Cardiac septum (tissue), 1 donor: ENCODE measurements around the gene TRNT1. TPM values are rescaled to one million over a fixed set of nuclear protein-coding genes. Genes with fewer than 3 reads are reported as not detected.

Source experiments
- DNase-seq: peaks from one replicate; pipeline ENCODE4 v3.0.0-alpha.2; 2020; ENCODE audit warnings: low spot score
- intact Hi-C: fragments of 100-400 bp; cut with DNase I; formaldehyde crosslinking; loops from one replicate; pipeline ENCODE4 v1.14.0; 2022
- long read RNA-seq: library from polyadenylated mRNA; unstranded; transcript quantifications from one replicate; pipeline ENCODE4 v2.0.0, GENCODE V29; 2021
- total RNA-seq: library from RNA; stranded (reverse); fragmentation: NEBNext Ultra II Directional; extraction: Animal tissue kit (Norgen Biotek cat#: 25700); gene quantifications from one replicate; pipeline ENCODE4 v1.2.1, GENCODE V29; 2021
- donor health status: DM: no; HTN: no; CAD: no.

Gene TRNT1
- 13.2 TPM for total RNA-seq
- long read RNA-seq, transcript TRNT1-201 (8 exons, 2,276 nt): major isoform, 14 of 24 reads
- long read RNA-seq, partial matches to known transcripts: 3 of 24 reads
- long read RNA-seq, other reads (novel, unspliced or antisense): 2 of 24 reads

GRCh38 chr3:3126477-3127431, at the start of gene TRNT1:
TRNT1 (plus strand) TSS chr3:3126940; CDS start chr3:3129041, 2,101 bp downstream.
- peak; percentile 98 for DNase-seq
- intact Hi-C loops: loop anchor here (2.0 kb wide), 1 partner anchor 52 kb away; the partner anchor contains the start of gene CRBN

- DNase-seq: no peak
- intact Hi-C loops: no loop called here
These were observed 46.4 kb upstream of the TRNT1 start for GRCh38 chr3:3080309-3080708.

- intact Hi-C loops: no loop called here
- DNase-seq: no peak
These were observed 45.1 kb upstream of the TRNT1 start for GRCh38 chr3:3081381-3082233.

- no peak for DNase-seq
- intact Hi-C loops: no loop called here
These were observed 44.4 kb upstream of the TRNT1 start for GRCh38 chr3:3082234-3082924.

- DNase-seq: no peak
- intact Hi-C loops: no loop called here
These were observed 41.9 kb upstream of the TRNT1 start for GRCh38 chr3:3084890-3085289.

GRCh38 chr3:3085782-3086181, 41.0 kb upstream of the TRNT1 start:
- no peak for DNase-seq
- intact Hi-C loops: no loop called here

GRCh38 chr3:3086239-3086638, 40.5 kb upstream of the TRNT1 start:
- no peak for DNase-seq

GRCh38 chr3:3087279-3087678, 39.5 kb upstream of the TRNT1 start:
- DNase-seq: no peak
- intact Hi-C loops: no loop called here

More at GRCh38 chr3:3086239-3086638, 40.5 kb upstream of the TRNT1 start:
- intact Hi-C loops: no loop called here

- intact Hi-C loops: no loop called here
- DNase-seq: no peak
These were observed 38.8 kb upstream of the TRNT1 start for GRCh38 chr3:3087716-3088465.

GRCh38 chr3:3089017-3089416, 37.7 kb upstream of the TRNT1 start:
- DNase-seq: no peak
- intact Hi-C loops: no loop called here

GRCh38 chr3:3097958-3098357, 28.8 kb upstream of the TRNT1 start:
- no peak for DNase-seq
- intact Hi-C loops: no loop called here

- intact Hi-C loops: no loop called here
- DNase-seq: no peak
These were observed 24.9 kb upstream of the TRNT1 start for GRCh38 chr3:3101660-3102458.

GRCh38 chr3:3102751-3103150, 24.0 kb upstream of the TRNT1 start:
- intact Hi-C loops: no loop called here
- DNase-seq: no peak

- no peak for DNase-seq
- intact Hi-C loops: no loop called here
These were observed 21.5 kb upstream of the TRNT1 start for GRCh38 chr3:3105246-3105645.

- intact Hi-C loops: no loop called here
- DNase-seq: no peak
These were observed 20.9 kb upstream of the TRNT1 start for GRCh38 chr3:3105815-3106214.

GRCh38 chr3:3107181-3107580, 19.6 kb upstream of the TRNT1 start:
- intact Hi-C loops: no loop called here
- no peak for DNase-seq

GRCh38 chr3:3107858-3108257, 18.9 kb upstream of the TRNT1 start:
- no peak for DNase-seq
- intact Hi-C loops: no loop called here
